ENCODE measurements around the gene ENG. TPM values are rescaled to one million over a fixed set of nuclear protein-coding genes. Genes with fewer than 3 reads are reported as not detected.
A peak's percentile ranks its signal among the peaks of the same experiment; 100 is the strongest.

Gene ENG
- total RNA-seq, 1 experiment from 2014 or later = 25.1 TPM

GRCh38 chr9:127770905-127771569, 83.4 kb downstream of the ENG start:
- H3K27me3 ChIP-seq (ENCODE audit: control insufficient read depth, insufficient read depth, low read length) = no peaks in the 10 kb centered on the region
- intact Hi-C loops (cut with micrococcal nuclease; ENCODE audit: unreplicated experiment) (no loop called here), in situ Hi-C loops (cut with HindIII; ENCODE audit: low pct_unique_long_range_greater_than_20kb, low sequenced_read_pairs) (no loop called here)
- H3K4me3 ChIP-seq (ENCODE audit: low read depth in 2 of 2, low read length in 2 of 2) = peak overlapping the region; percentile 41 to 59
- BruUV-seq (replicated peaks) = no TSS peak
- no peak for TF ChIP-seq POLR2AphosphoS5 (IDR thresholded peaks at IDR 0.05; ENCODE audit: low read depth, low read length)
- no peak for TF ChIP-seq REST (IDR thresholded peaks at IDR 0.05; ENCODE audit: insufficient read depth in 1 of 2, low read depth in 2 of 2, low read length in 1 of 2)
- TF ChIP-seq TCF7L2 (IDR thresholded peaks at IDR 0.05; ENCODE audit: low read depth, low read length) = no peak
- TF ChIP-seq SIN3A (IDR thresholded peaks at IDR 0.05; ENCODE audit: borderline replicate concordance, insufficient read depth, low read depth, low read length) = no peak
- TF ChIP-seq, protein P1, sequence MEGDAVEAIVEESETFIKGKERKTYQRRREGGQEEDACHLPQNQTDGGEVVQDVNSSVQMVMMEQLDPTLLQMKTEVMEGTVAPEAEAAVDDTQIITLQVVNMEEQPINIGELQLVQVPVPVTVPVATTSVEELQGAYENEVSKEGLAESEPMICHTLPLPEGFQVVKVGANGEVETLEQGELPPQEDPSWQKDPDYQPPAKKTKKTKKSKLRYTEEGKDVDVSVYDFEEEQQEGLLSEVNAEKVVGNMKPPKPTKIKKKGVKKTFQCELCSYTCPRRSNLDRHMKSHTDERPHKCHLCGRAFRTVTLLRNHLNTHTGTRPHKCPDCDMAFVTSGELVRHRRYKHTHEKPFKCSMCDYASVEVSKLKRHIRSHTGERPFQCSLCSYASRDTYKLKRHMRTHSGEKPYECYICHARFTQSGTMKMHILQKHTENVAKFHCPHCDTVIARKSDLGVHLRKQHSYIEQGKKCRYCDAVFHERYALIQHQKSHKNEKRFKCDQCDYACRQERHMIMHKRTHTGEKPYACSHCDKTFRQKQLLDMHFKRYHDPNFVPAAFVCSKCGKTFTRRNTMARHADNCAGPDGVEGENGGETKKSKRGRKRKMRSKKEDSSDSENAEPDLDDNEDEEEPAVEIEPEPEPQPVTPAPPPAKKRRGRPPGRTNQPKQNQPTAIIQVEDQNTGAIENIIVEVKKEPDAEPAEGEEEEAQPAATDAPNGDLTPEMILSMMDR (IDR thresholded peaks at IDR 0.05) = no peak
- H3K9me3 ChIP-seq (ENCODE audit: control insufficient read depth, insufficient read depth, low read depth, low read length) = no peaks in the 10 kb centered on the region
- H3K4me1 ChIP-seq (ENCODE audit: control insufficient read depth, insufficient read depth, low read length) = no peaks in the 10 kb centered on the region
- H3K27ac ChIP-seq (ENCODE audit: low read length) = no peak overlapping the region
- no peaks in the 10 kb centered on the region for H3K36me3 ChIP-seq (ENCODE audit: control insufficient read depth, insufficient read depth, low read length)
- peak; percentile 69 for DNase-seq (ENCODE audit: low read depth, low spot score)
- CTCF ChIA-PET = interaction anchor here (0.6 to 0.8 kb wide), 2 partner anchors 15 to 36 kb away, joined by 4 read pairs; partner anchors contain the start of gene TOR2A
- ATAC-seq = peak; percentile 98
- POLR2A ChIA-PET = interaction anchor here (0.5 to 0.7 kb wide), 4 partner anchors 20 to 482 kb away, joined by 3 to 5 read pairs (median 4); no protein-coding TSS in a partner anchor

DNA sequence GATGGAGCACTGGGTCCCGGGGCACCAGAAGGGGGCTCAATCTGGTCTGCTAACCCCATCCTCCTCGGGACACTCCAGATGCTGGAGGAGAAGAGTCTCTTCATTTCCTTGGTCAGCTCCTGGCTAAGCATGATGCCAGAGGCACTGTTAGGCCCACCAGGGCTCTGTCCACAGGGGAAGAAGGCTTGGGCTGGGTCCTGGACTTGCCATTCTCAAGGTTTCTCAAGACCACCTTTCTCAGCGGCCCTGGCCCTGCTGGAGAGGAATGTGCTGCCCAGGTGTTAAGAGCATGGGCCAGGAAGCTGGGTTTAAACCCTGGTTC, 83.9 kb downstream of the ENG start:
- peak overlapping the region; percentile 41 to 59; a peak in 3 of 4 replicates for H3K4me3 ChIP-seq (ENCODE audit: low read depth in 2 of 2, low read length in 2 of 2)
- ChIA-PET CTCF (interaction anchor here (0.8 kb wide), 1 partner anchor 36 kb away, joined by 4 read pairs; the partner anchor contains the start of gene TOR2A), POLR2A (interaction anchor here (0.5 to 0.7 kb wide), 2 partner anchors 20 to 163 kb away, joined by 3 to 5 read pairs; no protein-coding TSS in a partner anchor)
- no peak for DNase-seq (ENCODE audit: low read depth, low spot score)
- H3K27ac ChIP-seq (ENCODE audit: low read length) = no peak overlapping the region
- H3K9me3 ChIP-seq (ENCODE audit: control insufficient read depth, insufficient read depth, low read depth, low read length) = no peaks in the 10 kb centered on the region
- no peaks in the 10 kb centered on the region for H3K4me1 ChIP-seq (ENCODE audit: control insufficient read depth, insufficient read depth, low read length)
- no peaks in the 10 kb centered on the region for H3K27me3 ChIP-seq (ENCODE audit: control insufficient read depth, insufficient read depth, low read length)
- no peaks in the 10 kb centered on the region for H3K36me3 ChIP-seq (ENCODE audit: control insufficient read depth, insufficient read depth, low read length)
- BruUV-seq (replicated peaks) = no TSS peak
- in situ Hi-C loops (cut with HindIII; ENCODE audit: low pct_unique_long_range_greater_than_20kb, low sequenced_read_pairs) (no loop called here), intact Hi-C loops (cut with micrococcal nuclease; ENCODE audit: unreplicated experiment) (no loop called here)
- TF ChIP-seq, protein P1 (IDR thresholded peaks at IDR 0.05) = no peak
- TF ChIP-seq TCF7L2 (IDR thresholded peaks at IDR 0.05; ENCODE audit: low read depth, low read length) = no peak
- no peak for TF ChIP-seq REST (IDR thresholded peaks at IDR 0.05; ENCODE audit: insufficient read depth in 1 of 2, low read depth in 2 of 2, low read length in 1 of 2)
- TF ChIP-seq SIN3A (IDR thresholded peaks at IDR 0.05; ENCODE audit: borderline replicate concordance, insufficient read depth, low read depth, low read length) = no peak
- TF ChIP-seq POLR2AphosphoS5 (IDR thresholded peaks at IDR 0.05; ENCODE audit: low read depth, low read length) = no peak
- no peak for ATAC-seq
